Fibroblast of the conjunctiva (primary cell): ENCODE measurements around the gene PAK4.

Experiments used
- DNase-seq: peaks from one replicate; pipeline ENCODE4 v3.0.0-alpha.2; 2010; ENCODE audit warnings: low read depth

Gene PAK4

DNA sequence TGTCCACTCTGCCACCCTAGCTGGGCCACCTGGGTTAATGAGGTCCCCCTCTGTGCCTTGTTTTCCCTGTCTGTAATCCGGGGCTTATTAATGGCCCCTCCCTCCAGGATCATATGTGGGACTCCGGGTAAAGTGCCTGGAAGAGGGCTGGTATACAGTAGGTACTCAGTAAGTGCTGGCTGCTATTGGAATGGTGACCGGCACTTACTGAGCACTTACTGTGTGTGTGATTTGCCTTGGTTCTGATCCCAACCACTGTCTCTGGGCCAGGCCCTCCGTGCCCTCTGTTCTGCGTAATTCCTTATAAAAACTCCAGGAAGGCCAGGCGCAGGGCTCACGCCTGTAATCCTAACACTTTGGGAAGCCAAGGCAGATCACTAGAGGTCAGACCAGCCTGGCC, 40.3 kb downstream of the PAK4 start:
- DNase-seq: no peak

GRCh38 chr19:39166571-39167391, 41.2 kb downstream of the PAK4 start:
- DNase-seq: no peak

DNA sequence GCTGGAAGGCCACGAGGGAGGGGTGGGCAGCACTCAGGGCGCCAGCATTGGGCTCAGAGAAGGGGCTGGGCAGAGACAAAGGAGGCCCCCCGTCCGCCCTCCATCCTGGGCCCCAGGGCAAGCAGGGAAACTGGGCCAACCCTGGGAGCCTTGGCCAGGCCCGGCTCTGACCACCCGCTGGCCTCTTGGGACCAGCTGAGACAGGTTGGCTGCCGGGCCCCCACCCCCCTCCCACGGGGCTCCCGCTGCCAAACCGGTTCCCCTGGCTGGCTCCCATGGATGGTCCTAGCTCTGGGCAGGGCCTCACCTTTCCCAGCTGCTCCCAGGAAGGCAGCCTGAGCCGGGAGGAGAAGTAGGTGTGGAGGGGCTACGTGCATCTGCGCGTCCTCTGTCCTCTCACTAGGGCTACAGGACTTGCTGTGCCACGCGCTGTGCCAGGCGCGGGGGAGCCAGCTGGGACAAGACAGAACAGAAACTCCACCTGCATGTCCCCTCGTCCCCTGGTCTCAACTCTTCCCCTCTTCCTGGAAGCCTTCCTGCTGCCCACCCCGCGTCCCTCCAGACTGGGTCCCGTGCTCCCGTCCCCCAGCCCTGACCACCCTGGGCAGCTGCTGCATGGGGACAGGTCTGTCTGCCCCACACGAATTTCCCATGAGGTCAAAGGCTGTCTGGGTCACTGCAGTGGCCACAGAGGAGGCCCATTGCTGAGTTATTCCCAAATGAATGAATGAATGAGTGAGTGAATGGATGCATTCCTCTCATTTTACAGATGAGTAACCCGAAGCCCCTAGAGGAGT, 42.1 kb downstream of the PAK4 start:
- DNase-seq: no peak

- no peak for DNase-seq
Observed at GRCh38 chr19:39168258-39169142, 42.9 kb downstream of the PAK4 start.

DNA sequence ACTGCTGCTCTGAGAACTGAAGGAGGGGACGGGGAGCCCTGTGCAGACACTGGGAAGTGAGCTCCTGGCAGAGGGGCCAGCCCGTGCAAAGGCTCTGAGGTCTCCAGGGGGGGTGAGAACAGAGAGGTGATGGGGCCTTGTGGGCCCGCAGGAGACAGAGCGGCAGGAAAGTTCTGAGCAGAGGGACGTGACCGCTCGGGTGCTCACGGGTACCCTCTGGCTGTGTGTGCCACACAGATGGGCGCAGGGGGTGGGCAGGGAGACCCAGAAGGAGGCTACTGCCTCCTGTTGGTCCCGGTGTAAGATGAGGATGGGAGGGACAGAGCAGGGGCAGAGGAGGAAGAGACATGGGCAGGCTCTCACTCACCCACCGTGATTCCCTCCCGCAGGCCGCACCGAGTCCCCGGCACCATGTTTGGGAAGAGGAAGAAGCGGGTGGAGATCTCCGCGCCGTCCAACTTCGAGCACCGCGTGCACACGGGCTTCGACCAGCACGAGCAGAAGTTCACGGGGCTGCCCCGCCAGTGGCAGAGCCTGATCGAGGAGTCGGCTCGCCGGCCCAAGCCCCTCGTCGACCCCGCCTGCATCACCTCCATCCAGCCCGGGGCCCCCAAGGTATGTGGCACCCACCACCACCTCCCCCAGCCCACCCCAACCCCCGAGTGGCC, 43.7 kb downstream of the PAK4 start:
- DNase-seq: no peak

- DNase-seq: no peak
Observed at GRCh38 chr19:39170386-39171231, 45.0 kb downstream of the PAK4 start.

DNA sequence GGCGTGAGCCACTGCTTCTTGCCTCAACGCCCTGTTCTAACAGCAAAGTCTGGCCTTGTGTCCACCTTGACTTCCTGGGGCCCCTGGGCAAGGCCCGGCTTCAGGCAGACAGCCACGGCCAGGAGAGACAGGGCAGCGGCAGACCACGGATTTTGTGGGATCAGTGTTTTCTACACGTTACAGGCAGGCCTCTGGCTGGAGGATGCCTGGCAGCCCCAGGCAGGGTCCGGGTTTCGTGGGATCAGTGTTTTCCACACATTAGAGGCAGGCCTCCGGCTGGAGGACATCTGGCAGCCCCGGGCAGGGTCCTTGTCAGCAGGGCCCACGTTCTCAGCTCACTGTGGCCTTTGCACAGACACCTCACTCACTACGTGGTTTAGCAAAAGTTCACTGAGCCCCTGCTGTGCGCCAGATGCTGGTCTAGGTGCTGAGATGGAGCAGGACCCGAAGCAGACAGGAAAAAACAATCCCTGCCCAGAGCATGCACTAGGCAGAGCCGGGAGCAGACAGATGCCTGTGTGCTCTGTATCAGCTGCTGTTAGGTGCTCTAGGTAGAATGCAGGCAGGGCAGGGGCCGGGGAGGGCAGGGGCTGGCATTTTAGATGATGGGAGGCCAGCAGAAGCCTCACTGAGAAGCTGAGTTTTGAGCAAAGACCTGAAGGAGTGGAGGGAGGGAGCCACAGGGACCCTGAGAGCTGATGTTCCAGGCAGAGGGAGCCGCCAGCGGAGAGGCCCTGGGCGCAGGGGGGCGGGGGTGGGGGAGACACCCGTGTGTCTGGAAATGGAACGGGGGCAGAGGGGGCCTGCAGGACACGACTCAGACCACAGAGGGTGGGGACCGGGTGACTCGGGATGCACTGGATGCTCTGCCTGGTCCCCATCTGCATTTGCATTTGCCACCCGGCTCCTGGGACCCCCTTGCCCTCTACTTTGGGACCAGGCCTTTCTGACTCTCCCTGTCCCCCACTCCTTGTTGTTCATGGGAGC, 46.2 kb downstream of the PAK4 start:
- DNase-seq: no peak

- no peak for DNase-seq
Observed at GRCh38 chr19:39172700-39173501, 47.3 kb downstream of the PAK4 start.

DNA sequence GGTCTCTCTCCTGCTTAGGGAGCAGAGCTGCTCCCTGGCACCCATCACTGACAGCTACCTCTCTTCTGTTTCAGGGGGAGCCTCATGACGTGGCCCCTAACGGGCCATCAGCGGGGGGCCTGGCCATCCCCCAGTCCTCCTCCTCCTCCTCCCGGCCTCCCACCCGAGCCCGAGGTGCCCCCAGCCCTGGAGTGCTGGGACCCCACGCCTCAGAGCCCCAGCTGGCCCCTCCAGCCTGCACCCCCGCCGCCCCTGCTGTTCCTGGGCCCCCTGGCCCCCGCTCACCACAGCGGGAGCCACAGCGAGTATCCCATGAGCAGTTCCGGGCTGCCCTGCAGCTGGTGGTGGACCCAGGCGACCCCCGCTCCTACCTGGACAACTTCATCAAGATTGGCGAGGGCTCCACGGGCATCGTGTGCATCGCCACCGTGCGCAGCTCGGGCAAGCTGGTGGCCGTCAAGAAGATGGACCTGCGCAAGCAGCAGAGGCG, 48.0 kb downstream of the PAK4 start:
- DNase-seq: no peak

- no peak for DNase-seq
Observed at GRCh38 chr19:39174142-39174541, 48.6 kb downstream of the PAK4 start.

DNA sequence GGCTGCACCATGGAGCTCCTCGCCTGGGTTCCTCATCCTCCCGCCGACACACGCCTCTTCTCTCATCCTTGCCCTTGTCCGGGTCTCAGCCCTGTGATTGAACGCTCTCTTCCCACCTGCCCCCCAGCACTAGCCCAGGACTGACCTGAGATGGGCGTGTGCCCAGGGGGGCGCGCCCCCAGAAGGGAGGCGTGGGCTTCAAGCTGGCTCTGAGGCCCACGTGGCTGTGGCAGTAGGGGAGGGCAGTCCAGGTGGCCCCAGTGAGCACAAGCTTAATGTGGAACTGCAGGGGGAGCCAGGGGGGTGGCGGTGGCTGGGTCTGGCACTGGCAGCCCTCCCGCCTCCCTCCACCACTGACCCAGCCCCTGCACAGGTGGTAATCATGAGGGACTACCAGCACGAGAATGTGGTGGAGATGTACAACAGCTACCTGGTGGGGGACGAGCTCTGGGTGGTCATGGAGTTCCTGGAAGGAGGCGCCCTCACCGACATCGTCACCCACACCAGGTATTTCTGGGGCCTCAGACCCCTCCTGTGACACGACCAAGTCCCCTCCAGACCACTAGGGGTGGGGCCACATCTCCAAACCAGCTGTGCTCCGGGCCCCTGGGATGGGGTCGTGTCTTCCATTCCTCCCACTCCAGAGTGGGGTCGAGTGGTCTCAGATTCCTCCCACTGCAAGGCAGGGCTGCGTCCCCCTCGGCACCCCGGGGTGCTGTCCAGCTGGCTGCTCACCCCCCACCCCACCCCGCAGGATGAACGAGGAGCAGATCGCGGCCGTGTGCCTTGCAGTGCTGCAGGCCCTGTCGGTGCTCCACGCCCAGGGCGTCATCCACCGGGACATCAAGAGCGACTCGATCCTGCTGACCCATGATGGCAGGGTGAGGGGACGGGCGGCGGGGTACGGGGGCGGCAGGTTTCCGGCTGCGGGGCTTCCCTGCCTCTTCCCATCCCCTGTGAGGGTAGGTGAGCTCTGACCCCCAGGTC, 49.3 kb downstream of the PAK4 start:
- no peak for DNase-seq

- DNase-seq: no peak
Observed at GRCh38 chr19:39175564-39175963, 50.0 kb downstream of the PAK4 start.

GRCh38 chr19:39177110-39177699, 51.6 kb downstream of the PAK4 start:
- no peak for DNase-seq

- no peak for DNase-seq
Observed at GRCh38 chr19:39177736-39178135, 52.1 kb downstream of the PAK4 start.

DNA sequence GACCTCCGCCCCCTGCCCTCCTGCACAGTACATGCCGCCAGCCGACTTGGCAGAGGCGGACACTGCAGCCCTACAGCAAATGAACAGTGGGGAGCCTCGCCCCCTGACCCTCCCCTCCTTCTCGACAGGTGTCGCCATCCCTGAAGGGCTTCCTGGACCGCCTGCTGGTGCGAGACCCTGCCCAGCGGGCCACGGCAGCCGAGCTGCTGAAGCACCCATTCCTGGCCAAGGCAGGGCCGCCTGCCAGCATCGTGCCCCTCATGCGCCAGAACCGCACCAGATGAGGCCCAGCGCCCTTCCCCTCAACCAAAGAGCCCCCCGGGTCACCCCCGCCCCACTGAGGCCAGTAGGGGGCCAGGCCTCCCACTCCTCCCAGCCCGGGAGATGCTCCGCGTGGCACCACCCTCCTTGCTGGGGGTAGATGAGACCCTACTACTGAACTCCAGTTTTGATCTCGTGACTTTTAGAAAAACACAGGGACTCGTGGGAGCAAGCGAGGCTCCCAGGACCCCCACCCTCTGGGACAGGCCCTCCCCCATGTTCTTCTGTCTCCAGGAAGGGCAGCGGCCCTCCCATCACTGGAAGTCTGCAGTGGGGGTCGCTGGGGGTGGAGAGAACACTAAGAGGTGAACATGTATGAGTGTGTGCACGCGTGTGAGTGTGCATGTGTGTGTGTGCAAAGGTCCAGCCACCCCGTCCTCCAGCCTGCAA, 52.9 kb downstream of the PAK4 start:
- DNase-seq: no peak

GRCh38 chr19:39179754-39180153, 54.2 kb downstream of the PAK4 start:
- no peak for DNase-seq
